Activated CD4-positive, alpha-beta T cell treated with anti-CD3 and anti-CD28 coated beads, Interleukin-2, Interleukin-4, amounts not matched to agents 100 ng/mL and 50 ng/mL, durations not matched to agents 16 hours and 8 hours (primary cell): ENCODE data around the gene TGIF2LX.
"Not testable (repeated sequence)": the region's sequence is repeated elsewhere in the genome, so short reads cannot be mapped to it uniquely, and the experiment has no call there.

Source experiments
- DNase-seq: peaks from one replicate; pipeline ENCODE4 v3.0.0-alpha.2; 2020; ENCODE audit warnings: low spot score

TGIF2LX gene

GRCh38 chrX:89921665-89922064, at the start of gene TGIF2LX:
TSS of gene TGIF2LX (plus strand) at chrX:89921908. CDS start at chrX:89922086, 178 bp downstream.
- not testable (repeated sequence) for DNase-seq

GRCh38 chrX:89922338-89922934, 728 bp downstream of the TGIF2LX start:
- not testable (repeated sequence) for DNase-seq

- not testable (repeated sequence) for DNase-seq
Observed at GRCh38 chrX:89943077-89943476, 21.4 kb downstream of the TGIF2LX start.

GRCh38 chrX:89965588-89965987, 43.9 kb downstream of the TGIF2LX start:
- not testable (repeated sequence) for DNase-seq
